ENCODE results near the gene ERICH3. TPM values are rescaled to one million over a fixed set of nuclear protein-coding genes. Genes with fewer than 3 reads are reported as not detected.

The ERICH3 gene
- total RNA-seq, 4 donors from 2014 or later = 0.13 TPM; not detected in 3

GRCh38 chr1:74587888-74588287 lies 85.7 kb downstream of the ERICH3 start:
- no peaks in the 10 kb centered on the region for H3K27me3 ChIP-seq
- TF ChIP-seq CTCF (IDR thresholded peaks at IDR 0.05) (no peak), POLR2A (IDR thresholded peaks at IDR 0.05) (no peak), POLR2AphosphoS5 (IDR thresholded peaks at IDR 0.05) (no peak), EP300 (IDR thresholded peaks at IDR 0.05) (no peak)
- H3K36me3 ChIP-seq = no peaks in the 10 kb centered on the region
- WGBS, 2 donors (ENCODE audit: low coverage in 1 of 2) = 83 to 89% methylated on average over 2 of the region's 2 CpGs
- H3K27ac ChIP-seq = no peak overlapping the region
- no peak for ATAC-seq
- no peaks in the 10 kb centered on the region for H3K4me1 ChIP-seq
- H3K9me3 ChIP-seq = no peaks in the 10 kb centered on the region
- no peak overlapping the region for H3K4me3 ChIP-seq

GRCh38 chr1:74586253-74586897 lies 87.2 kb downstream of the ERICH3 start:
- WGBS, 2 donors (ENCODE audit: low coverage in 1 of 2) = 76 to 92% methylated on average over 4 of the region's 4 CpGs

GRCh38 chr1:74584185-74584584 lies 89.4 kb downstream of the ERICH3 start:
- H3K36me3 ChIP-seq = no peaks in the 10 kb centered on the region
- H3K4me1 ChIP-seq = no peaks in the 10 kb centered on the region
- WGBS, 2 donors (ENCODE audit: low coverage in 1 of 2) = 59 to 64% methylated on average over 2 of the region's 2 CpGs
- H3K27me3 ChIP-seq = no peaks in the 10 kb centered on the region
- no peak overlapping the region for H3K4me3 ChIP-seq
- no peak for ATAC-seq
- no peaks in the 10 kb centered on the region for H3K9me3 ChIP-seq
- H3K27ac ChIP-seq = no peak overlapping the region
- no peak for TF ChIP-seq POLR2A (IDR thresholded peaks at IDR 0.05)
- TF ChIP-seq POLR2AphosphoS5 (IDR thresholded peaks at IDR 0.05) = no peak
- no peak for TF ChIP-seq CTCF (IDR thresholded peaks at IDR 0.05)
- no peak for TF ChIP-seq EP300 (IDR thresholded peaks at IDR 0.05)

More at GRCh38 chr1:74586253-74586897, 87.2 kb downstream of the ERICH3 start:
- no peaks in the 10 kb centered on the region for H3K27me3 ChIP-seq
- H3K36me3 ChIP-seq = no peaks in the 10 kb centered on the region
- ATAC-seq = no peak
- no peaks in the 10 kb centered on the region for H3K4me1 ChIP-seq
- H3K27ac ChIP-seq = no peak overlapping the region
- no peak overlapping the region for H3K4me3 ChIP-seq
- TF ChIP-seq CTCF (IDR thresholded peaks at IDR 0.05) (no peak), POLR2A (IDR thresholded peaks at IDR 0.05) (no peak)
- no peaks in the 10 kb centered on the region for H3K9me3 ChIP-seq

GRCh38 chr1:74583397-74583796 lies 90.2 kb downstream of the ERICH3 start:
- Histone ChIP-seq H3K4me3 (no peak overlapping the region), H3K9me3 (no peaks in the 10 kb centered on the region), H3K27ac (no peak overlapping the region), H3K27me3 (no peaks in the 10 kb centered on the region), H3K36me3 (no peaks in the 10 kb centered on the region), H3K4me1 (no peaks in the 10 kb centered on the region)
- 75 to 78% methylated on average over 3 of the region's 3 CpGs for WGBS, 2 donors (ENCODE audit: low coverage in 1 of 2)
- TF ChIP-seq EP300 (IDR thresholded peaks at IDR 0.05) (no peak), POLR2AphosphoS5 (IDR thresholded peaks at IDR 0.05) (no peak)
- ATAC-seq = no peak

GRCh38 chr1:74579425-74579824 lies 94.2 kb downstream of the ERICH3 start:
- no peaks in the 10 kb centered on the region for H3K36me3 ChIP-seq
- H3K9me3 ChIP-seq = no peaks in the 10 kb centered on the region
- WGBS, 2 donors (ENCODE audit: low coverage in 1 of 2) = 51 to 63% methylated on average over 2 to 3 of the region's 3 CpGs
- no peak overlapping the region for H3K27ac ChIP-seq
- H3K27me3 ChIP-seq = no peaks in the 10 kb centered on the region
- no peak for ATAC-seq
- H3K4me3 ChIP-seq = no peak overlapping the region
- TF ChIP-seq CTCF (IDR thresholded peaks at IDR 0.05) = no peak
- no peaks in the 10 kb centered on the region for H3K4me1 ChIP-seq
